22Rv1 (cell line): ENCODE results near the gene RASL10A.

Source experiments
- H3K27ac ChIP-seq: fragments of 450-650 bp; 2 replicates; pipeline ENCODE4 v1.5.1; 2017
- ZFX ChIP-seq: fragments of 450-650 bp; IDR thresholded peaks from 2 replicates; pipeline ENCODE4 v1.6.1; 2017; ENCODE audit warnings: antibody characterized with exemption, borderline replicate concordance
- TF ChIP-seq, protein P1 (sequence below): fragments of 450-650 bp; IDR thresholded peaks from 2 replicates; pipeline ENCODE4 v1.5.1; 2017; ENCODE audit warnings: mild to moderate bottlenecking

Gene RASL10A

DNA sequence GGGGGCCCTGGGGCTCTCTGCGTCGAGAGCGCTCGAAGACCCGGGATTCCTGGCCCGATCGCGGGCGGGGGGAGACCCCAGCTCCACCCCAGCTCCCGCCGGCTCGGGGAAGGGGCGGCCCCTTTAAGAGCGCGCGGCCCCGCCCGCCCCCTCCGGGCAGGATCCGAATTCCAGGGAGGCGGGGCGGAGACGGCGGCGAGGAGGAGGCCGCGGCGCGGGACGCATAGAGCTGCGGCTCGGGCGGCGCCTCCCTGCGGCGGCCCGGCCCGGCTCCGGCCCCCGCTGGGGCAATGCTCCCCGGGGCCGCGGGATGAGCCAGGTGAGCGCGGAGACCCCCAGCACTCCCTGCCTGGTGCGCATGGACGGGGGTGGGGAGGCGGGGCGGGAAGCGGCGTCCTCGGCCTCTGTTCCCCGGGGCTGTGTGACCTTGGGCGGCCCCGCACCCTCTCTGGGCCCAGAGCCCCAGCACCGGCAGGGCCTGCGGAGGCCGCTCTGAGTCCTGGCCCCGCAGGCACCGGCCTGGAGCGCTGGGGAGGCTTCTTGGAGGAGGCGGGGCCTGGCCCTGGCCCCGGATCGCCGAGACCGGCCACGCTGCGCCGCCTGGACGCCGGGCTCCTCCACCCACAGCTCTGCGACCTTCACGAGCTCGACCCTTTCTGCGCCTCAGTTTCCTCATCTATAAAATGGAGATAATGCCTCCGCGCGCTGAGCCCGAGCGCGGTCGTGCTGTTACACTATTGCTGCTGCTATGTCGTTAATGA is 8.5 kb downstream of the RASL10A start:
- TF ChIP-seq, protein P1, sequence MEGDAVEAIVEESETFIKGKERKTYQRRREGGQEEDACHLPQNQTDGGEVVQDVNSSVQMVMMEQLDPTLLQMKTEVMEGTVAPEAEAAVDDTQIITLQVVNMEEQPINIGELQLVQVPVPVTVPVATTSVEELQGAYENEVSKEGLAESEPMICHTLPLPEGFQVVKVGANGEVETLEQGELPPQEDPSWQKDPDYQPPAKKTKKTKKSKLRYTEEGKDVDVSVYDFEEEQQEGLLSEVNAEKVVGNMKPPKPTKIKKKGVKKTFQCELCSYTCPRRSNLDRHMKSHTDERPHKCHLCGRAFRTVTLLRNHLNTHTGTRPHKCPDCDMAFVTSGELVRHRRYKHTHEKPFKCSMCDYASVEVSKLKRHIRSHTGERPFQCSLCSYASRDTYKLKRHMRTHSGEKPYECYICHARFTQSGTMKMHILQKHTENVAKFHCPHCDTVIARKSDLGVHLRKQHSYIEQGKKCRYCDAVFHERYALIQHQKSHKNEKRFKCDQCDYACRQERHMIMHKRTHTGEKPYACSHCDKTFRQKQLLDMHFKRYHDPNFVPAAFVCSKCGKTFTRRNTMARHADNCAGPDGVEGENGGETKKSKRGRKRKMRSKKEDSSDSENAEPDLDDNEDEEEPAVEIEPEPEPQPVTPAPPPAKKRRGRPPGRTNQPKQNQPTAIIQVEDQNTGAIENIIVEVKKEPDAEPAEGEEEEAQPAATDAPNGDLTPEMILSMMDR: peak; percentile 6
- TF ChIP-seq ZFX: no peak
- H3K27ac ChIP-seq: peak overlapping the region; percentile 86

- H3K27ac ChIP-seq: peak within 1 kb of the TSS; percentile 86
- TF ChIP-seq, protein P1: peak; percentile 53
- TF ChIP-seq ZFX: no peak
These were observed 9.2 kb downstream of the RASL10A start, which contains the start of gene GAS2L1 for GRCh38 chr22:29306175-29306834. Gene GAS2L1, plus strand, starts transcription at chr22:29306650. Its CDS starts 1,456 bp downstream, at chr22:29308106.

DNA sequence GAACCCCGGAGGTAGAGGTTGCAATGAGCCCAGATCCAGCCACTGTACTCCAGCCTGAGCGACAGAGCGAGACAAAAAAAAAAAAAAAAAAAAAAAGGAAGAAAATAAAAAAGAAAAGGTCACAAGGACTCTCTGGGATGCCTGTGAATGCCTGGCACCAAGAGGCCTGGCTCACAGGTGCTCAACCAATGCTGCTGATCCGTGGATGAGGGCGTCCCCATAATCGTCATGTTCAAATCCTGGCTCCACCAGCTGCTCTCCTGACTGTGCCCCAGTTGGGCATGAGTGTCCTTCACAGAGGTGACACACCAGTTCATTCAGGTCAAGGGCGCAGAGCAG is 9.7 kb downstream of the RASL10A start:
- H3K27ac ChIP-seq: peak overlapping the region; percentile 86
- TF ChIP-seq ZFX: no peak
- TF ChIP-seq, protein P1: no peak

GRCh38 chr22:29302681-29303465 is 12.6 kb downstream of the RASL10A start:
- peak overlapping the region; percentile 37 for H3K27ac ChIP-seq
- TF ChIP-seq ZFX: no peak
- TF ChIP-seq, protein P1: no peak

DNA sequence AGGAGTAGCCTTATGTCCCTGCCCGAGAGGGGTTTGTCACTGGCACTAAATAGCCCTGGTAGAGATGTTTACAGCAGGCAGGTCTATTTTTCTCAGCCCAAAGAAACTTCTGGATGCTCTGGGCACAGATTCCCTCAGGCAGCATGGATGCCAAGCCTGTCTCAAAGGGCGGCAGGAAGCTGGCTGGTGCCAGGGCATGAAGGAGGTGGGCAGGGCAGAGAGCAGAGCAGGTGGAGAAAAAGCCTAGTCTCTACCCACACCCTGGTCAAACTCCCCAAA is 13.2 kb downstream of the RASL10A start:
- TF ChIP-seq, protein P1: no peak
- no peak for TF ChIP-seq ZFX
- peak overlapping the region; percentile 37 for H3K27ac ChIP-seq

GRCh38 chr22:29301716-29302401 is 13.6 kb downstream of the RASL10A start:
- peak overlapping the region; percentile 37 for H3K27ac ChIP-seq
- no peak for TF ChIP-seq ZFX
- TF ChIP-seq, protein P1: no peak
